Epithelial cell of proximal tubule (primary cell): ENCODE results near the gene ZNF605. TPM values are rescaled to one million over a fixed set of nuclear protein-coding genes. Genes with fewer than 3 reads are reported as not detected.
"Not testable (repeated sequence)": the region's sequence is repeated elsewhere in the genome, so short reads cannot be mapped to it uniquely, and the experiment has no call there.

Experiments
- DNase-seq: peaks from one replicate; pipeline ENCODE4 v3.0.0-alpha.2; 2011; ENCODE audit warnings: low read depth
- H3K4me3 ChIP-seq: 2 replicates; pipeline ENCODE4 v1.5.1; 2011; ENCODE audit warnings: low read depth, mild to moderate bottlenecking, low read length
- CTCF ChIP-seq: conservative IDR thresholded peaks from 2 replicates; pipeline ENCODE4 v1.5.1; 2012; ENCODE audit warnings: low read depth, mild to moderate bottlenecking, low read length
- total RNA-seq: library from RNA; depleted of rRNA; stranded (reverse); fragments of >200 nt; gene quantifications from 2 replicates; pipeline ENCODE4 v1.2.3, GENCODE V29; 2015

Gene ZNF605
- total RNA-seq, 1 donor from 2014 or later = 3.7 TPM

- no peak overlapping the region for H3K4me3 ChIP-seq
- no peak for DNase-seq
- peak; percentile 59 for TF ChIP-seq CTCF
These were observed 51.3 kb downstream of the ZNF605 start for GRCh38 chr12:132904718-132905328.

GRCh38 chr12:132899033-132899432 is 57.1 kb downstream of the ZNF605 start:
- DNase-seq = no peak
- no peak overlapping the region for H3K4me3 ChIP-seq
- TF ChIP-seq CTCF = no peak

- H3K4me3 ChIP-seq = no peak overlapping the region
- no peak for TF ChIP-seq CTCF
- no peak for DNase-seq
These were observed 67.3 kb downstream of the ZNF605 start for GRCh38 chr12:132888852-132889251.

- DNase-seq = peak; percentile 76
- H3K4me3 ChIP-seq = peak within 1 kb of the TSS; percentile 90
- TF ChIP-seq CTCF = no peak
These were observed 68.4 kb downstream of the ZNF605 start, which contains the start of gene CHFR for GRCh38 chr12:132887513-132888351. Gene CHFR (minus strand): TSS chr12:132887605. CDS start chr12:132887328, 277 bp downstream.

GRCh38 chr12:132886529-132887477 is 69.3 kb downstream of the ZNF605 start:
- no peak for DNase-seq
- peak overlapping the region; percentile 90 for H3K4me3 ChIP-seq
- no peak for TF ChIP-seq CTCF

GRCh38 chr12:132881818-132882217 is 74.3 kb downstream of the ZNF605 start:
- no peak for DNase-seq
- no peak overlapping the region for H3K4me3 ChIP-seq
- TF ChIP-seq CTCF = no peak

GRCh38 chr12:132874620-132875019 is 81.5 kb downstream of the ZNF605 start:
- H3K4me3 ChIP-seq, DNase-seq: not testable (repeated sequence)
